KOPT-K1 (cell line): ENCODE data around the gene DUSP28.

ENCODE experiments used
- H3K27ac ChIP-seq: fragments of 200-600 bp; sonication (generic); 2 replicates; pipeline ENCODE4 v1.5.1; 2016; ENCODE audit warnings: antibody characterized with exemption, mild to moderate bottlenecking, low read depth, low read length; ENCODE audit not compliant: poor library complexity, severe bottlenecking
- H3K36me3 ChIP-seq: fragments of 200-600 bp; sonication (generic); 2 replicates; pipeline ENCODE4 v1.5.1; 2017; ENCODE audit warnings: antibody characterized with exemption, mild to moderate bottlenecking, low read length, moderate library complexity; ENCODE audit not compliant: insufficient read depth
- H3K9me3 ChIP-seq: fragments of 200-600 bp; sonication (generic); 2 replicates; pipeline ENCODE4 v1.5.1; 2017; ENCODE audit warnings: antibody characterized with exemption, low read length, mild to moderate bottlenecking; ENCODE audit not compliant: insufficient read depth, poor library complexity, severe bottlenecking

The DUSP28 gene

DNA sequence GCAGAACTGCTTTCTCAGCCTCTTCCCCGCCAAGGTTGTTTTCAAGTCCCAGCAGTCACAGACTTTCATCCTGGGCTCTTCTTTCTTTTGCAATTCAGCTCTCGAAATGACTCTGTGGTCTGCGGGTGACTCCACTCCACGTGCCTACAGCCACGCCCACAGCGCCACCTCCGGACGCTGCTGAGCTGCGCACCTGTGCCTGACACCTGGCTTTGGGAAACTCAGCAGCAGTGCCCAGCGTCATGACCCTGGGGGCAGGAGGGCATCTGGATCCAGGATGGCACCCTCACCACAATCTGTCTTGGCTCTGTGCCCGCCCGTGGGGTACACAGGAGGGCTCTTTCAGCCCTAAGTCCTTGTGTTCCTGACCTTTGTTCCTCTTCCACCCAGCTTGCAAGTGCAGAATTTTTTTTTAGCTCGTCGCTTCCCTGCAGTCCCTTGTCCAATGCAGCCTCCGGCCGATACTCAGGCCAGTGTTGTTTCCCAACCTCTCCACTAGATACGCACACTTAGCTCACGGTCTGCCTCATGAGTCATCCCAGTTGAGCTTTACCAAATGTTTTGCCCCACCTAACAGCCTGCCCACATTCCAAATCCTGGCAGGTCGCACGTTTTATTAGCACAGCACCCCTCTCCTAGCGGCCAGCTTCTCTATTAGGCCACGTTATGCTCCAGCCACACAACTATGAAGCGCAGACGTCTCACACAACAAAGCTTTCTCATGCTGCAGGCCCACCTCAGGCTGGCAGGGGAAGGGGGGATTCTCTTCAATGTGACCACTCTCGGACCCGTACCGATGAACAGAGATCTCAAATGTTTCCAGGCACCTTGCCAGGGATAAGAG is 19.8 kb downstream of the DUSP28 start:
- peak overlapping the region; percentile 1 for H3K27ac ChIP-seq
- H3K9me3 ChIP-seq: no peaks in the 10 kb centered on the region
- H3K36me3 ChIP-seq: peaks cover 43% of the 10 kb centered on the region; the same call in 1 of the 2 replicates

DNA sequence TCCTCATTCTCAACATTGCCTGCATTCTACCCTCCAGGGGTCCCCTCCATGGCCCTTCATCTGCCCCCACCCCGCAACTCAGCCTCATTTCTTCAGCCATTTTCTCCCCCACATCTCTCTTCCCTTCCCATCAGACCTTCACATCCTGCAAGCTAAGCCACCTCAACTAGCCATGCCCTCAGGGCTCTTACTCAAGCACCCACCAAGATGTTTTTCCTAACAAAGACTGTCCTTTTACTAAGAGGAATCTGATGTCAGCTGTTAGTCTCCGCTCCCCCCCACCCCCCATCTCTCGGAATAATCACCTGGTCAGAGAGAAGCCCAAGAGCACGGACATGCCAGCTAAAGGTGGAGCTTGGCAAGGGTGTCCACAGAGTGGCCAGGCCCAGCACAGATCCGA is 21.7 kb downstream of the DUSP28 start:
- H3K36me3 ChIP-seq: peaks cover 25% of the 10 kb centered on the region; the same call in 1 of the 2 replicates
- no peak overlapping the region for H3K27ac ChIP-seq
- H3K9me3 ChIP-seq: no peaks in the 10 kb centered on the region

DNA sequence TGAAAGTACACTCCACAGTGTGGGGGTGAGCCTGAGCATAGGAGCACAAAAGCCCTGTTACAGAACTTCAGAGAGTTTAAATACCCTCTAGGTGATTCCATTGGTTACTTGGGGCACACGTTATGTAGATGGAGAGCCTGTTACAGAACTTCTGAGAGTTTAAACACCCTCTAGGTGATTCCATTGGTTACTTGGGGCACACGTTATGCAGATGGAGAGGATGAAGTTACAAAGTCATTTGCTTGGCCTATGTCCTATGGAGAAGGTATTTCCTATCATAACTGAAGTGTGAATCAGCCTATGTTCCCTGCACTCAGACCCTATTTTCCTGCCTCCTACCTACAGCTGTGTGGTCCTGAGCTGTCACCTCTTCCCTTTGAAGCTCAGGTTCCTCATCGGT is 22.6 kb downstream of the DUSP28 start:
- Histone ChIP-seq H3K36me3 (peaks cover 16% of the 10 kb centered on the region; the same call in 1 of the 2 replicates), H3K27ac (no peak overlapping the region), H3K9me3 (no peaks in the 10 kb centered on the region)

DNA sequence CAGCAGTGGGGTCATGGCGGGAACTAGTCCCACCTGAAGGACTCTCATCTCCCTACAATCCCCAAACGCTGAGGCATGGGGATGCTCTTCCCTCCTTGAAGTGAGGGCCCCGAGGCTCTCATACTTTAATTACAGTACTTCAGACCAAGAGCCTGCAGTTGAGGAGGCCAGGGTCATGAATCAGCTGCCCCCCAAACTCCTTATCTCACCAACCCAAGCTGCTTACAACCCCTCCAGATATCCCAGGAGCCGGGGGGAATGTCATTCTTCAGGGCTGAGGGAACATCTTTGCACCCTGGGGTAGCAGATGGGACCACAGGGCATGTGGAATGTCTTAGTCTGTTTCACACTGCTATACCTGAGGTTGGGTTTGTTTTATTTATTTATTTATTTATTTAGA is 23.6 kb downstream of the DUSP28 start:
- Histone ChIP-seq H3K27ac (no peak overlapping the region), H3K9me3 (no peaks in the 10 kb centered on the region), H3K36me3 (0 out of 2 replicates have a peak, but pooled peaks cover 6% of the 10 kb centered on the region)

DNA sequence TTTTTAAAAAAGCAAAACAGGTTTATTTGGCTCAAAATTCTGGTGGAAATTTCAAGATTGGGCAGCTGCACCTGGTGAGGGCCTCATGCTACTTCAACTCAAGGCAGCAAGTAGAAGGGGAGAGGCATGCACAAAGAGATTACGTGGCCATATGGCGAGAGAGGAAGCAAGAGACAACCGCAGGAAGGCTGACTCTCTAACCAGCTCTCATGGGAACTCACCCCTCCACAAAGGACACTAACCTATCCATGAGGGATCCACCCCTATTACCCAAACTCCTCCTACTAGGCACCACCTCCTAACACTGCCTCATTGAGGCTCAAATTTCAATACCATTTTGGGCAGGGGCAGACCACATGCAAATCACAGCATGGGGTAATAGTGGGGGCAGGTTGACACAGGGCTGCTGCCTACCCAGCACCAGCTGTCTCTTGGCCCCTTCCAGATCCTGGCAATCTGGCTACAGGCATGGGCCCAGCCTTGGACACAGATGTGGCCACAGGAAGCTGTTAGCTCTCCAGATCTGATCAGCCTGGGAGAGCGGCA is 24.4 kb downstream of the DUSP28 start:
- no peaks in the 10 kb centered on the region for H3K9me3 ChIP-seq
- H3K27ac ChIP-seq: no peak overlapping the region

DNA sequence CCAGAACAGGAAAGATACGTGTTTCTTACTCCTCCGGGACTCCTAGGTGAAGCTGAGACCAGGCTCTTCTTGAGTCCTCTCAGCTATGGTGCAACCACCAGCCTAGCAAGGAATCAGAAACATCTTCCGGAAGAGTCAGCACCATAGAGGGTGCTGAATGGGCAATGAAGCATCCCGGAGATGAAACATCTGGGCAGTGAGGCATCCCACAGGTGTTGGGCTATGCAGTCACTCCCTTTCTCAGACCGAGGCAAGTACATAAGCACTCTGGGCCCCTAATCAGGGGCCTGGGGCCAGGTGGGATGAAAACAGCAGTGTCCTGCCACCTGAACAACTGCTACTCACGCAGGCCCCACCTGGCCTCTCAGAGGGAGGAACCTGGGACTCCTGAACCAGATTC is 24.9 kb downstream of the DUSP28 start:
- Histone ChIP-seq H3K27ac (peak overlapping the region; percentile 94), H3K36me3 (peaks cover 16% of the 10 kb centered on the region), H3K9me3 (no peaks in the 10 kb centered on the region)

More for the DNA sequence above, 24.4 kb downstream of the DUSP28 start:
- peaks cover 11% of the 10 kb centered on the region; the same call in 1 of the 2 replicates for H3K36me3 ChIP-seq

DNA sequence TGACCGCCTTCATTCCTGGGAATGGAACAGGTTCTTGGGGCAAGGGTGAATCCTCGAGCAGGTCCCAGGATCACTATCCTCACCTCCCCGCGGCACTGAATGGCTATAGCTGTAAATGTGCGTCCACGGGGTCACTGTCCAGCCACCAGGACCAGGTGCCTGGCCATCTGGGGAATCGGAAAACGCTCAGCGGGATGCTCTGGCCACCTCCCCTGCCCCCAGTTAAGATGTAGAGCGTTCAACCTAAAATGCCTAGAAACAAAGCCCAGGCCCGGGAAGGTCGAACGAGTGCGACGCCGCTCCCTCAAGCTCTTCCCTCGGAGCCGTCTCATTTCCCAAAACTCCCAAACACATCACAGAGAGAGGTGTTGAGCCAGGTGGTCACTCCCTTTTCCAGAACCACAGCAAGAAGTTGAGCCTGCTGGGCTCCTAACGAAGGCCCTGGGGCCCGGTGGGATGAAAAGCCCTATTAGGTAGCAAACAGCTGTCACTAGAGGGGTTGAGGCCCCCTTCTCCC is 25.6 kb downstream of the DUSP28 start:
- H3K9me3 ChIP-seq: no peaks in the 10 kb centered on the region
- peak overlapping the region; percentile 94 for H3K27ac ChIP-seq
- H3K36me3 ChIP-seq: peaks cover 23% of the 10 kb centered on the region

DNA sequence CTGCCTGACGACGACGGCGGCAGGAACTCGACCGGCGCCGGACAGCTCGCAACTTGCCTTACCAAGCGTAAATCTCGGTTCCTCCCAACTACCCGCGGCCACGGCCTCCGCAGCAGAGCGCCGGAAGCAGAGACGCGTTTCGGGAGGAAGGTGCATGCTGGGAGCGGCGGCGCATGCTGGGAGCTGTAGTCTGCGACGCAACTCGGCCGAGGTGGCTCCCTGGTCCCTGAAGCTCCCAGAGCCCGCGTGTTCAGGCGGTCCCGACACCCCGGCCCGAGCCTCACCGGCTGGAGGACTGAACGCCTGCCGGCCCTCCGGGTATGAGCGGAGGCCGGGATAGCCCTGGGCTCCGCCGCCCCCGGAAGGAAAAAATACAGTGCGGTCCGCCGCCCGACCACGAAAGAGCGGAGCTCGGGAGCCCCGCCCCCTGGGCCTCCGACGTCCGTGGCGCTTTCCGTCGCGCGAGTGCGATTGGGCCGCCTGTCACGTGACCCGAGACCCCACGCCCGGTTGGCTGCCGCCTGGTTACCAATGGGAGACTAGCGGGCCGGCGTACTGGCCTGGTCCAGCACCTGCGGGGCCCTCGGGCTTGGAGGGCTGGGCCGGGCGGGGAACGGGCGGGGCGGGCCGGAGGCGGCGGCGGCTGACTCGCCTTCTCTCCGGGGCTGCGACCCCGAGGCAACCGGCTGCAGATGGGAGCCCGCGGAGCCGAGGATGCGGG is 26.2 kb downstream of the DUSP28 start, which contains the start of gene CAPN10:
Gene CAPN10, plus strand, starts transcription at position 537 of the 721 bp plus-strand sequence. Its CDS starts 178 bp downstream, at position 715.
- H3K9me3 ChIP-seq: no peaks in the 10 kb centered on the region
- H3K27ac ChIP-seq: peak within 1 kb of the TSS; percentile 94
- peaks cover 29% of the 10 kb centered on the region for H3K36me3 ChIP-seq

DNA sequence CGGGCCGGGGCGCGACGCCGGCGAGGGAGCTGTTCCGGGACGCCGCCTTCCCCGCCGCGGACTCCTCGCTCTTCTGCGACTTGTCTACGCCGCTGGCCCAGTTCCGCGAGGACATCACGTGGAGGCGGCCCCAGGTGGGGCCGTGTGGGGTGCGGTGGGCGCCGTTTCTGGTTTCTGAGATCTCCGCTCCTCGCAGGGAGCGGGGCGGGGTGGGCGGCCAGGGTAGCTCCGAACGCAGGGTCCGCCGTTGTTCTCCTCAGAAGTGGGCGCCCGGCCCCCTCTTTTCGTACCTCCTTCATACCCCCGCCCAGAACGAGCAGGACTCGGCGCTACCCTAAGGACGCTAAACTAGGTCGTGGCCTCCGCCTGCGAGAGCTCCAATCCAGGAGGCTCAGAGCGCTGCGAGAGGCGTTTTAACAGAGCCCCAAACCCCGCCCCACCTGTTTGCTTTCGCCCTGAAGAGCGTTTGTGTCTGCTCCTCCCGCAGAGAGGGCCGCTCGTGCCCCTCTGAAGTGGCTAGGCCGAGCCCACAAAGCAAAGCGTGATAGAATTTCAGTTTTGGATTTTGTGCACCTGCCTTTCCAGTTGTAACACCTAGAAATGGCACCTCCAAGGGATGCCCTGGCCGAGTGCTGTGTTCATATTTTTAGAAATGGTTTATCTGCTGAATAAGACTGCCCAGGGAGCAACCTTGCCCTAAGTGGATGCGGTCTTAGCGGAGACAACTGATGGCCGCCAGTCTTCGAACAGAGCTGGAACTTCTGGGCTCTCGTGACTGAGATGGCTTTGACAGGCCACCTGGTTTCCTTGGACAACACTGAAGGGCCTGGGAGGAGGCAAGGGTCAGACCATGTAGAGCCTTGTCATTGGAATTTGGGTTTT is 27.0 kb downstream of the DUSP28 start:
- Histone ChIP-seq H3K36me3 (peaks cover 37% of the 10 kb centered on the region), H3K27ac (peak overlapping the region; percentile 94)

DNA sequence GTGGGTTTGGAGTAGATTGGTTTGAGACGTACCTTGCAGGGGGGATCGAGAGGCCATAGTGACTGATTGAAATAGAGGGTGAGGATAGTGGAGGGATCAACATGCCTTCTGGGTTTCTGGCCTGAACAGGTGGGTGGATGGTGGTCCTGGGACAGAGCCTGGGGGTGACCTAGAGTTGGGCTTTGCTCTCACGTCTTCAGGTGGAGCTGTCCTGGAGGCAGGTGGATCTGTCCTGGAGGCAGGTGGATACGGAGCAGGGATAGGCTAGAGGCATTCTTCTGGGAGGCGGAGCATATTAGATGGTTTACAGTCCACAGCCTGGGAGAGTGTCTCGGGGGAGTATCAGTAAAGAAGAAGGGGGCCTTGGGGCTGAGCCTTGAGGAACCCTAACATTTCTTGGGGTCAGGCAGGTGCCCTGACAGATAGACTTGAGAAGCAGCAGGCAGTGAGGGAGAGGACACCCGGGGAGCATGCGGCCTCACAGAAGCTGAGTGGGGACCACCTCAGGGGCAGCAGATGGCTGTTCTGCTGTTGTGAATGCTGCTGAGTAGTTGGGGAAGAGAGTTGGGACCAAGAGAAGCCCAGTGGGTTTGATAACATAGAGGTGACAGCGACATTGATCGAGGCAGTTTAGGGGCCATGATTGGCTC is 28.0 kb downstream of the DUSP28 start:
- H3K36me3 ChIP-seq: peaks cover 43% of the 10 kb centered on the region

More for the DNA sequence above, 27.0 kb downstream of the DUSP28 start:
- H3K9me3 ChIP-seq: no peaks in the 10 kb centered on the region

DNA sequence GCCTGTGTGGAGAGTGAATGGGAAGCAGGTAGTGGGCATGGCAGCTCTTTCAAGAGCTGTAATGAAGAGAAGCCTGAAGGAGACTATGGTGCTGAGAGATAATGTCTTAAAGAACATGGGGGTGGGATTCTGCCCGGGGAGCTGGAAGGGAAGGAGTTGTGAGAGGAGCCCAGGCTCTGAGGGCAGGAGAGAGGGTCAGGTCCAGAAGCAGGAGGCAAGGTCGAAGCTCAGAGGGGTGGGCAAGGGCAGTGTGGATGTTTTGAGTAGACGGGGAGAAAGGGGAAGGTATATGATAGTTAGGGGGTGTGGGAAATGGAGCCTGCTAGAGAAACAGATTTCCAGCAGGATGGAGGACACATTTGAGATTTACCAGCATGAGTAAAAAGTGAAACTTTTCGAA is 28.5 kb downstream of the DUSP28 start:
- Histone ChIP-seq H3K27ac (no peak overlapping the region), H3K36me3 (peaks cover 48% of the 10 kb centered on the region), H3K9me3 (no peaks in the 10 kb centered on the region)

More for the DNA sequence above, 28.0 kb downstream of the DUSP28 start:
- peak overlapping the region; percentile 94 for H3K27ac ChIP-seq
- no peaks in the 10 kb centered on the region for H3K9me3 ChIP-seq

DNA sequence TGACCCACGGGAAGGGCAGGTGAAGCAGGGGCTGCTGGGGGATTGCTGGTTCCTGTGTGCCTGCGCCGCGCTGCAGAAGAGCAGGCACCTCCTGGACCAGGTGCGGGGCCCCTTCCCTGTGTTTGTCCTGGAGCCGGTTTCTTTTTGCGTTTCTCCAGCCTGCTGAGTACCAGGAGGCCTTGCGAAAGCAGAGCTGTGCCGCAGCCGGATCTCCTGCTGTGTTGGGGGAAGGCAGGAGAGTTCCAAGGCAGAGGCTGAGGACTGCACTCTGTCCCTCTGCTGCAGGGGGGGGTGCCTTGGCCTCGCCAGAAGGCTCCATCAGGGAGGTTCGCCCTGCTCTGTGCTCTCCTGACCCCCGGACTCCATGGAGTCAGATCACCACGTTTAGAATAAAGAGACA is 29.2 kb downstream of the DUSP28 start:
- Histone ChIP-seq H3K36me3 (peaks cover 53% of the 10 kb centered on the region), H3K9me3 (no peaks in the 10 kb centered on the region), H3K27ac (no peak overlapping the region)

DNA sequence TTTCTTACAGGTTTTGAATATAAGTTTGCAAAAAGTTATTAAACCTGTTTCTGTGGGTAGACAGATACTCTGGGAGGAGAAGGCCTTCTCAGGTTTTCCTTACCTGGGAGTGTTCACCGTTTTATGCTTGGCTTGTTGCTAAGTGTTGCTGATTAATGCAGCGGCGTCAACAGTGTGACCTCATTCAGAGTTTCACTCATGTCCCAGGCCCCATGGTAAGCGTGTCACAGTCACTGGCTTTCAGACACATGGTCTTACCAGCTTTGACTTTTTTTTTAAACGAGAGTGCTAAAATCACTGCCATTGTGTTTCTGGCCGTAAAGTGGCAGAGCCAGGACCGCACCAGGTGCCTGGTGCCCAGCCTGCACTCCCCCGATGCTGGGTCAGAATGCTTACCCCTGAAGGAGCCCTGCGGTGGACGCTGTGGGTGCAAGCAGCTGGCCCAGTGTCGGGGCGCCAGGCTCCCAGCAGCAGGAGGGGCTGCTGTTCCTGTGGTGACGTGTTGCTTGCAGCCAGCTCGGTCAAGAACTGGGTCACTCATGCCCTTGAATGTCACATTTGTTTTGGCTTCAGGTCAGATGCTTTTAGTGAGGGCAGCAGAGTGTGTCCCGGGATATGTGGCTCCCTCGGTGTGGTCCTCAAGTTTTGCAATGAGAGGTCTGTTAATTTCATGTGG is 29.8 kb downstream of the DUSP28 start:
- Histone ChIP-seq H3K27ac (no peak overlapping the region), H3K36me3 (peaks cover 59% of the 10 kb centered on the region), H3K9me3 (no peaks in the 10 kb centered on the region)
